GM21576 (cell line): Measurements from ENCODE around the gene FNDC10.
"Not testable (repeated sequence)": the region's sequence is repeated elsewhere in the genome, so short reads cannot be mapped to it uniquely, and the experiment has no call there.

Source experiments
- ATAC-seq: cut with Tn5 transposase; IDR thresholded peaks from one replicate; pipeline ENCODE4 v1.9.1; 2021; ENCODE audit warnings: mild to moderate bottlenecking, moderate library complexity; ENCODE audit not compliant: unreplicated experiment

The FNDC10 gene

DNA sequence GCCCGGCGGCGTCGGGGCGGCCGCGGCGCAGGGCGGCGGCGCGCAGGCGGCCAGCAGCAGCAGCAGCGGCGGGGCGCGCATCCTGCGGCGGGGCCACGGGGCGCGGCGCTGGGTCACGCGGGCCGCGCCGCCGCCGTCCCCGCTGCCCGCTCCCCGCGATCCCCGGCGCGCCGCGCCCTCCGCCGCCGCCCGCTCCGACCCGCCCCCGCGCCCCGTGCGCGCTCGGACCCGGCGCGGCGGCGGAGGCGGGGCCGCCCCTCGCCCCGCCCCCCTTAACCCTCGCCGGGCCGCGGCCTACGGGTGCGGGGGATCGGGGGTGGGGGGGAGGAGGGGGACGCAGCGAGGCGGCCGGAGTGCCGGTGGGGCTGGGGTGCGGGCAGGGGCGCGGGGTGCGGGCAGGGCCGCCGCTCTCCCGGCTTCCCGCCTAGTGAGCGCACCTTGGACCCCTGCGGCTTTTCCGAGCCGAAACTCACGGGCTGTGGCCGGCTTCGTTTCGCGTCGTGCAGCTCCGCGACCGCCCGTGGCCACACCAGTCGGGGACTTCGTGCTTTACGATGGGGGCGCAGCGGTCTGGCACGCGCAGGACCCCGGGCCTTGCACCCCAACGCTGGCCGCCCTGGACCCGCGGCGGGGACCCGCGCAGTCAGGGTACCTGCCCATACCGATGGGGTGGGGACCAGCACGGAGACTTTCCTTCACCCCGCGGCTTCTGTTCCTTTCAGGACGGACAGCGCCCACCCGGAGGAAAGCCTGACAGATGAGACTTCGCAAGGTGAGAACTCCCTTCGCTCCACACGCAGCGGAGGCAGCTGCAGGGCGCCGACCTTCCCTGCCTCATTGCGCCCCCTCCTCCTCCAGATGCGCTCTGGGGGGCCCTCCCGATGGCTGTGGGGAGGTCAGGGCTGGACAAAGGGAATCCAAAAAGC lies at the start of gene FNDC10:
TSS of gene FNDC10 (minus strand) at position 201 of the 926 bp plus-strand sequence. CDS start at position 81, 120 bp downstream.
- no peak for ATAC-seq

GRCh38 chr1:1648265-1648664 lies 48.3 kb upstream of the FNDC10 start:
- not testable (repeated sequence) for ATAC-seq

DNA sequence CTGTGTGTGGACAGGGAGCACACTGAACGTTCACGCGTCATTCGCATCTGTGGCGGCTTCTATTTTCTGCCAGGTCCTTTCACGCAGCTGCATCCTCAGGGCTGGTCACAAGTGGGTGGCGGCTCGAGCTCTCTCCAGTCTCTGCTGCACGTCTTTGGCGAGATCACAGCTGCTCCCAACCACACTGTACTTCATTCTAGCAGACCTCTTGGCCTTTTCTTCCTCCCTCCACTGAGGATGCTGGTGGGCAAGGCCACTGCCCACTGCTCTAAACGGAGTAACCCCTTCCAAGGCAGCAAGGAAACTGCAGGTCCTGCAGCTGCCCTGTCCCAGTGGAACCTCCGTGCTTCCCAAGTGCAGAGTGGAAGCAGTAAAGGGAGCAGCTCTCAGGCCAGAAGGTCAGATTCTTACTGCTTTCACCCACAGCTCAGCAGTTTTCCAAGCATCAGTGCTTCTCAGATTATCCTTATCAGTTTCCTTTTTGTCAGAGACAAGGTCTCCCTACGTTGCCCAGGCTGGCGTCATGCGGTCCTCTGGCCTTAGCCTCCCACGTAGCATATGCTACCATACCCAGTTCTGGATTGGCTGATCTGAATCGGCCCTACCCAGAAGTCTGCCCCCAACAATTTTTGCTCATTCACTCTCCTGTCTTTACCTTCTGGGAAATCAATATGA lies 47.8 kb upstream of the FNDC10 start:
- ATAC-seq: not testable (repeated sequence)

DNA sequence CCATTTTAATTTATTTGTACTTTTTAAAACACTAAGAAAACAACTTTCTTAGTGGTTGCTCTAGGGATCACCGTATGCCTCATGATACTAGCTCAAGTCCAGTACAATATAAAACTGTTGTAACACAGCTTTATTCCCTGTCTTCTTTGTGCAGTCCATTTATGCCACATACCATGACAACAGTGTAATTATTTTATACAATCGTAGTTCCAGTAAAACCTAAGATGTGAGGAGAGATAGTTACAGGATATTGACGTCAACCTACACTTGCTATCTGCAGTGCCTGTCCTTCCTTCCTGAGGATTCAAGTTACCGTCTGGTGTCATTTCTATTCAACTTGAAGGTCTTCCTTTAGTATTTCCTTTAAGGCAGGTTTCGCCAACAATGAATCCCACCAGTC lies 46.4 kb upstream of the FNDC10 start:
- ATAC-seq: not testable (repeated sequence)

DNA sequence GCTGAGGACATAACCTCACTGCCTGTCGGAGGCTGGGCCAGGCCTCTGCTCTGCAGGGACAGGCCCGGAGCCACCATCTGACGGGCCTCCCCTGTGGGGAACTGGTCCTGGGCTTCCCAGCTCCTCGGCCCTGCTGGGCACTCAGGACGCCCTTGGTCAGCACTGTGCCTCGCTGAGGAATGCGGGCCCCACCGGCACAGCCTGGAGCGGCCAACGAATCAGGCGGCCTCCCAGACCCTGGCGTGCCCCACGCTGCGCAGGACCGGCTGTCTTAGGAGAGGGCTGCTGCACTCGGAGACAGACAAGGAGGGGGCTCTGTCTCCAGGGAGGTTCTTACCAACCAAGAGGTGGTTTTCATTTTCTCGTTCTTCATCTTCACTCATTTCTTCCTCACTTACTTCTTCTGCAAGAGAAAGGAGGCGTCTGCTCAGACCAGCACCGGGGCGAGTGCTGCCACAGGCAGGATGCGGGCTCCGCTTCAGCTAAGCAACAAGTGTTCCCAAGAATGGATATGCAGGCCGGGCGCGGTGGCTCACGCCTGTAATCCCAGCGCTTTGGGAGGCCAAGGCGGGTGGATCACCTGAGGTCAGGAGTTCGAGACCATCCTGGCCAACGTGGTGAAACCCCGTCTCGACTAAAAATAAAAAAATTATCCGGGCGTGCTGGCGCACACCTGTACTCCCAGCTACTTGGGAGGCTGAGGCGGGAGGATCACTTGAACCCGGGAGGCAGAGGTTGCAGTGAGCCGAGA lies 41.0 kb upstream of the FNDC10 start:
- not testable (repeated sequence) for ATAC-seq

GRCh38 chr1:1640081-1640480 lies 40.1 kb upstream of the FNDC10 start:
- ATAC-seq: not testable (repeated sequence)

- not testable (repeated sequence) for ATAC-seq
These were observed 39.4 kb upstream of the FNDC10 start for GRCh38 chr1:1639368-1639767.

DNA sequence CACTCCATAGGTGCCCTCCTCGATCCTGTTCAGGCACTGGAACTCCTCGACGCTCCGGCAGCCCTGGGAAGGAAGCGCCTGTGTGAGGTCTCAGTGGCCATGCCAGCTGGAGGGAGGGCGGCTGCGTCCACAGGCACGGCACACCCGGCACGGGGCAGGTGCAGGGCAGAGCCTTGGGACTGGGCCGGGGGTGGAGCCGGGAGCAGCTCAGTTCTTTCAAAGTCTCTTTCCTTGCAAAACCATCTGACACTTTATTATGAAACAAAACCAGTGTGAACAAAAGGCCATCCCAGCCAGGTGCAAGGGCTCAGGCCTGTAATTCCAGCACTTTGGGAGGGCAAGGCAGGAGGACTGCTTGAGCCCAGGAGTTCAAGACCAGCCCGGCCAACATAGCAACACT lies 38.6 kb upstream of the FNDC10 start:
- ATAC-seq: not testable (repeated sequence)

GRCh38 chr1:1637479-1637875 lies 37.5 kb upstream of the FNDC10 start:
- ATAC-seq: not testable (repeated sequence)

DNA sequence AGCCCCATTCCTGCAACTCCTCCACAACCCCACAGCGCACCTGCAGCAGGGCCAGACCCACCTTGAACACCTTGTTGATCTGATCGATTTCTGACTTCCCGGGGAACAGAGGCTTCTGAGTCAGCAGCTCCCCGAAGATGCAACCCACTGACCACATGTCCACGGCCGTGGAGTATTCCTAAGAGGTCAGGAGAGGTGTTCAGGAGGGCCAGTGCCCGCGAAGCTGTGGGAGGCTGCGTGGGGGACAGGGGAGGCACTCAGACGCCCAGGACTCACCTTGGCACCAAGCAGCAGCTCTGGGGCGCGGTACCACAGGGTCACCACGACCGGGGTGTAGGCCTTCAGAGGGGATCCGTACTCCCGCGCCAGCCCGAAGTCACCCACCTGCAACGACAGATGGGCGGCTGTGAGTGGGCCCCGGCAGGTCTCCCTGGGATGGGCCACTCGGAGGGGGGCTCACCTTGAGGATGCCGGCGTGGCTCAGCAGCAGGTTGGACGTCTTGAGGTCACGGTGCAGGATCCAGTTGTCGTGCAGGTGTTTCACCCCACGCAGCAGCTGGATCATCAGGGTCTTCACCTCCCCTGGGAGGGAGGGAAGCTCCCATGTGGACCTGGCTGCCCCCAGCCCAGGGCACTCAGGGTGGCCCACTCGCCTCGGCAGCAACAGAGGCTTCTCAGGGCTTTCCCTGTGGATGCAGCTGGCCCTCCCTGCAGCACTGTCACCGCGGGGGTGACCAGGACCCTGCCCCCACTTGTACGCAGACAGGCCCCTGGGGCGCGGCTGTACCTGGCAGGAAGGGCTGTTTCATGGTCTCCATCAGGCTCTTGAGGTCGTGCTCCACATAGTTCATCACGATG lies 36.9 kb upstream of the FNDC10 start:
- ATAC-seq: not testable (repeated sequence)

DNA sequence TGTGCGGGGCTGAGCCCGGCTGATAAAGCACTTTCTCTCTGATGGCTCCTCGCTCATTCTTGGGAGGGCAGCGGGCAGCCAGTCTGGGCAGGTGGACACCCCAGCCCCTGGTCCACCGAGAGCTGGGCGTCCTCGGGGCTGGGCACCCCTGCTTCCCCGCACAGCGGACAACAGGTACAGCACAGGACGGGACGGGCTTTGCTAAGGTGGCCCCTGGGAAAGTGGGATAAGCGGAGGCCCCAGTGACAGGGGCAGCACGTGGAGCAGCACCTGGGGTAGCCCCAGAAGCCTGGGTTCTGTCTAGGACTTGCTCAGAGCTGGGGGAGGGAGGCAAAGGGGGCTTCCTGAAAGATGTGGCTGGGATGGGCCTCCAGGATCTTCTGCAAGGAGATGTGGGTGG lies 34.7 kb upstream of the FNDC10 start:
- not testable (repeated sequence) for ATAC-seq

DNA sequence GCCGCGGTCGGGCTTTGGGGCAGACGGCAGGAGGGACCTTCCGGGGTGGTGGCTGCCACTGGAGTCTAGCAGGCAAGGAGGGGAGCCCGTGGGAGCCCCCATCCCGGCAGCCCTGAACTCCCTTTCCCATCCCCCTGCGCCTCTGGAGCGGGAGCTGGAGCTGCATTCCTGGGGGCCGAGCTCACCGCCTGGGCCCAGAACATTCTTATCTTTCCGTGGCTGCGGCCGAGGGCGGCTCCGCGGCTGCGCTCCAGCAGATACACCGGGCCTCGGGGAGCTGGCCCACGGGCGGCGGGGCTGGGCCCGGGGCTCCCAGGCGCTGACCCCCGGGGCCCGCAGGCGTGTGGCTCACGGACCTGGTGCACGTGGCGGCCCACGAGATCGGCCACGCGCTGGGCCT lies 33.5 kb upstream of the FNDC10 start:
- ATAC-seq: not testable (repeated sequence)

DNA sequence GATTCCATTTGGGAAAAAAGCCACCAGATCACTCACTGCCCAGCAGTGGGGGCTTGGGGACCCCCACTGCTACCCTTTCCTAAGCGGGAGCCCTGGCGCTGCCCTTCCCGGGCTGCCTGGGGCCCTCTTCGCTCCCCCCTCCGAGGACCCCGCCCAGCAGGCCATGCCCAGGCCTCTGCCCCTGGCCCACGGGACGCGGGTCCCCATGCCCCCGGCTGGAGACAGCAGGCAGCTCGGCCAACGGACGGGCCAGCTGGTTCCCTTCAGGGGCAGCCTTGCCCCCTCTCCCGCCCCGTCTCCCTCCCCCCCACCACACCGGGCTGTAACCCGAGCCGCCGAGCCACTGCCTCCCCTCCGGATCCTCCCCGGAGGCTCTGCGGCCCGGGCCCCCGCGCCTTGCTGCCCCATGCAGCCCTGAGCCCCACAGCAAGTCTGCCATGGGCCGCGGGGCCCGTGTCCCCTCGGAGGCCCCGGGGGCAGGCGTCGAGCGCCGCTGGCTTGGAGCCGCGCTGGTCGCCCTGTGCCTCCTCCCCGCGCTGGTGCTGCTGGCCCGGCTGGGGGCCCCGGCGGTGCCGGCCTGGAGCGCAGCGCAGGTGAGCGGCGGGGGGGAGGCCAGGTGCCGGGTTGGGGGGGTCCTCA lies 32.0 kb upstream of the FNDC10 start, which contains the start of gene MMP23B:
TSS of gene MMP23B (plus strand) at position 392 of the 639 bp plus-strand sequence. CDS start at position 438, 46 bp downstream.
- ATAC-seq: no peak

DNA sequence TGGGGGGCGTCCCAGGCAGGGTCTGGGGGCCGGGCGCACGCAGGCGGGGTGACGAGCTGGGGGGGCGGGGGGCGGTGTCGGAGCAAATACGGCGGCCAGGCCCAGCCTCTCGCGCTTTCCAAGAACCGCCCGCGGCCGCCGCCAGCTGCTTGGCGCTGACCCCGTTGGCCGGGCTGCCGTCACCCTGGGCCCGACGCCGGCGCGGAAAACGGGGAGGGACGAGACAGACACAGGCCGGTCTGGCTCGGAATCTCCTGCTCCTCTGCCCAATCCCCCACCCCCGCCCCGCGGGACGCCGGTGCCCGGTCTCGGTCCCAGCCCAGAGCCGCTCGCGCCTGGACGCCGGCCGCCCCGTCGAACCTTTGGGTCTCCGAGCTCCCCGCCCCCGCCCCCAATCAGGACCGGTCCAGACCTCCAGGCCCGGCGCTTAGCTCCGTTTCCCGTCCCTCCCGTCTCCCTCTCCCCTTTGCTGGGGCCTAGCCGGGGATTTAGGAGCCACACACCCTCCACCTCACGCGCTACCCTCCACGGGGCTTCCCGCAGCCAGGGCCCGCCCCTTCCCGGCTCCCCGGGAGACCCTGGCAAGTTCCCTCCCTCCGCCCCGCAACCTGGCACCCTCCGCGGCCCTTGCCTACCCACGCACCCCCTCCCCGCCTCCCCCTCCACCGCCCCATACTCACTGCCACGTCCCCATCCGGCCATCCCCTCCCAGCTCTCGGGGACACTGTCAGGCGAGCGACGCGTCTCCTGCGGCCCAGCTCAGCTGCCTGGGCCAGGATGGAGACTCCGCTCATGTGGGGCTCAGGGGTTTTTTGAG lies 31.2 kb upstream of the FNDC10 start:
- no peak for ATAC-seq

DNA sequence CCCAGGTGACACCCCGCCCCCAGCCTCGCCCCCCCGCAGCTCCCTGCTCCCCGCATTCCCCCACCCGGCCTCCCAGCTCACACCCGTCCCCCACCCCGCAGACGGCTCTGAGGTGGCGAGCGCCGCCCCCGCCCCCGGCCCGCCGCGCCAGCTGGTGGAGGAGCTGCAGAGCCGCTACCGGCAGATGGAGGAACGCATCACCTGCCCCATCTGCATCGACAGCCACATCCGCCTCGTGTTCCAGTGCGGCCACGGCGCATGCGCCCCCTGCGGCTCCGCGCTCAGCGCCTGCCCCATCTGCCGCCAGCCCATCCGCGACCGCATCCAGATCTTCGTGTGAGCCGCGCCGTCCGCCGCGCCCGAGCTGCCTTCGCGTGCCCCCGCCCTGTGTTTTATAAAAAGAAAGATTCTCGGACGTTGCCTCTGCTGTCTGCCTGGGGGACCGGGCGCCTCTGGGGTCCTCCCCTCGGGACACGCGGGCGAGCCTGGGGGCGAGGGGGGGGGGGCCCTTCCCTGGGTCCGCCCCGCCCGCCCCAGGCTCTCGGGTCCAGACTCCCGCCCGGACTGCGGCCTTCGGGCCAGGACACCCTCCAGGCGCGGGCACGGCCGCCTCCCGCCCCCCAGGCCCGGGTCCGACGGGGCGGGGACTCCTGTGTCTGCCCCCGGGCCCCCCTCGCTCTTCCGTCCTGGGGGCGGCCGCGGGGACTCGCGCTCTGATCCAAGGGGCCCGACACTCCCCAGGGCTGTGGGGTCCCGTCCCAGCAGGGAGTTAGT lies 30.4 kb upstream of the FNDC10 start:
- ATAC-seq: peak; percentile 47

- no peak for ATAC-seq
These were observed 29.7 kb upstream of the FNDC10 start for GRCh38 chr1:1629430-1630190.

DNA sequence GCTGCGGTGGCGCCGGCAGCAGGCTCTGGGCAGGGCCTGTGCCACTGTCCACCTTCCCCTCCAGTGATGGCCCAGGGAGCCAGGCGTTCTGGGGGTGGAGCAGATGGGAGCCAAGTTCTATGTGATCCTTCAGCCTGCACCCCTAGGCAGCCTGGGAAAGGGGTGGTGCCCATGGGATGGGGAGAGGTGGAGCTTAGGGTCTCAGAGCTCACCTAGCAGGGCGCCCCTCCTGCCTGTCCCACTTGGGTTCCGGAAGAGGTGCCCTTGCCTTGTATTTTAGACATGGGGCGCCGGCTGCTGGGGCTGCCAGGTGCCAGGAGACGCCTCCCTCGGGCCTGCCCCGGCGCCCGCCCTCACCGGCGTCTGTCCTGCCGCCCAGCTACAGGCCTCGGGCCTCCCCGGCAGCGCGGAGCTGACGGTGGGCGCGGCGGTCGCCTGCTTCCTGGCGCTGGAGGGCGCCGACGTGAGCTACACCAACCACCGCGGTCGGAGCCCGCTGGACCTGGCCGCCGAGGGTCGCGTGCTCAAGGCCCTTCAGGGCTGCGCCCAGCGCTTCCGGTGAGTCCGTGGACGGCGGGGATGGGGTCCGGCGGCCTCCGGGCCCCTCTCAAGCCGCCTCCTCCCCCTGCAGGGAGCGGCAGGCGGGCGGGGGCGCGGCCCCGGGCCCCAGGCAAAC lies 29.0 kb upstream of the FNDC10 start:
- no peak for ATAC-seq
